ENCODE measurements around the gene CNTROB.
A peak's percentile ranks its signal among the peaks of the same experiment; 100 is the strongest.
"Not testable (repeated sequence)": the region's sequence is repeated elsewhere in the genome, so short reads cannot be mapped to it uniquely, and the experiment has no call there.

Gene CNTROB

DNA sequence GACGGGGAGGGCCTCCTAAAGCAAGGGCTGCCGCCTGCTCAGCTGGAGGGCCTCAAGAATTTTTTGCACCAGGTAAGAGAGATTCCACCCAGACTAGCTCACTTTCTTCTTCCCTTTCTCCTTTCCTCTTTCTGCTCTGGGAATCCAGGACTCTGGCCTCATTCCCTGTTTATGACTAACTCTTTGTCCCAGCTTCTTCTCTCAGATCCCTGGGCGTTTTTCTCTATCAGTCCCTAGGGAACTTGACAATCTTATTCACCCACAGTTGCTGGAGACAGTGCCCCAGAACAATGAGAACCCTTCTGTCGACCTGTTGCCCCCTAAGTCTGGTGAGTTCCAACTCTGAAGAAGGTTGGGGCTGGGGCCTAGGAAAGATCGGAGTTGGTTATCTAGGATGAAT lies 15.6 kb downstream of the CNTROB start:
- TF ChIP-seq, protein P1, sequence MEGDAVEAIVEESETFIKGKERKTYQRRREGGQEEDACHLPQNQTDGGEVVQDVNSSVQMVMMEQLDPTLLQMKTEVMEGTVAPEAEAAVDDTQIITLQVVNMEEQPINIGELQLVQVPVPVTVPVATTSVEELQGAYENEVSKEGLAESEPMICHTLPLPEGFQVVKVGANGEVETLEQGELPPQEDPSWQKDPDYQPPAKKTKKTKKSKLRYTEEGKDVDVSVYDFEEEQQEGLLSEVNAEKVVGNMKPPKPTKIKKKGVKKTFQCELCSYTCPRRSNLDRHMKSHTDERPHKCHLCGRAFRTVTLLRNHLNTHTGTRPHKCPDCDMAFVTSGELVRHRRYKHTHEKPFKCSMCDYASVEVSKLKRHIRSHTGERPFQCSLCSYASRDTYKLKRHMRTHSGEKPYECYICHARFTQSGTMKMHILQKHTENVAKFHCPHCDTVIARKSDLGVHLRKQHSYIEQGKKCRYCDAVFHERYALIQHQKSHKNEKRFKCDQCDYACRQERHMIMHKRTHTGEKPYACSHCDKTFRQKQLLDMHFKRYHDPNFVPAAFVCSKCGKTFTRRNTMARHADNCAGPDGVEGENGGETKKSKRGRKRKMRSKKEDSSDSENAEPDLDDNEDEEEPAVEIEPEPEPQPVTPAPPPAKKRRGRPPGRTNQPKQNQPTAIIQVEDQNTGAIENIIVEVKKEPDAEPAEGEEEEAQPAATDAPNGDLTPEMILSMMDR (conservative IDR thresholded peaks at IDR 0.05; ENCODE audit: low read length): no peak
- H3K4me3 ChIP-seq (ENCODE audit: low read length): no peak overlapping the region
- DNase-seq (ENCODE audit: low read depth): no peak

DNA sequence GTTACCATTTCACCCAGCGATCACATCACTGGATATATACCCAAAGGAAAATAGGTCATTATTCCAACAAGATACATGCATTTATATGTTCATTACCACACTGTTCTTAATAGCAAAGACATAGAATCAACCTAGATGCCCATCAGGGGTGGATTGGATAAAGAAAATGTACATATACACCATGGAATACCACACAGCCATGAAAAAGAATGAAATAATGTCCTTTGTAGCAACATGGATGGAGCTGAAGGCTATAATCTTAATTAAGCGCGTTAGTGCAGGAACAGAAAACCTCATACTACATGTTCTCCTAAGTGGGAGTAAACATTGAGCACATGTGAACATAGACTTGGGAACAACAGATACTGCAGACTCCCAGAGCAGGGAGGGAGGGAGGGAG lies 18.6 kb downstream of the CNTROB start:
- no peak for DNase-seq (ENCODE audit: low read depth)
- H3K4me3 ChIP-seq (ENCODE audit: low read length): no peak overlapping the region
- TF ChIP-seq, protein P1 (conservative IDR thresholded peaks at IDR 0.05; ENCODE audit: low read length): no peak

DNA sequence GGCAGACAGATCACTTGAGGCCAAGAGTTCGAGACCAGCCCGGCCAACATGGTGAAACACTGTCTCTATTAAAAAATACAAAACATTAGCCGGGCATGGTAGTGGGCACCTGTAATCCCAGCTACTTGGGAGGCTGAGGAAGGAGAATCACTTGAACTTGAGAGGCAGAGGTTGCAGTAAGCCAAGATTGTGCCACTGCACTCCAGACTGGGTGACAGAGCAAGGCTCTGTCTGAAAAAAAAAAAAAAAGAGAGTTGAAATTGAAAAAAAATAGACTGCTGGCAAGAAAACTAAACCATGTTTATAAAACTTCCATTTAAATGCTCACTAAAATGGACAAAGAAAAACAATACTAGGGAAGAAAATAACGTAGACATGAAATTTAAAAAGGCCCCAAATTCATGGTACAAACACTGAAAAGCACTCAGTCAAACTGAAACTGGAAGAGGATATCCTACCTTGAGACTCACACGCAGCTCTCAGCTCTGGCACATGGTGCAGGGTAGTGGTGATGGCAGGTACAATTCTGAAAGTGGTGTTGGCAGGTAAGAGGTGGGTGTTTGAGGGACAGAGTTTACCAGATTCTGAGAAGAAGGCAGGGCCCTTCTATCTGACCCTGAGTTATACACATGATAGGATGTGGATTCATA lies 19.3 kb downstream of the CNTROB start:
- TF ChIP-seq, protein P1 (conservative IDR thresholded peaks at IDR 0.05; ENCODE audit: low read length): no peak
- no peak overlapping the region for H3K4me3 ChIP-seq (ENCODE audit: low read length)
- DNase-seq (ENCODE audit: low read depth): no peak

DNA sequence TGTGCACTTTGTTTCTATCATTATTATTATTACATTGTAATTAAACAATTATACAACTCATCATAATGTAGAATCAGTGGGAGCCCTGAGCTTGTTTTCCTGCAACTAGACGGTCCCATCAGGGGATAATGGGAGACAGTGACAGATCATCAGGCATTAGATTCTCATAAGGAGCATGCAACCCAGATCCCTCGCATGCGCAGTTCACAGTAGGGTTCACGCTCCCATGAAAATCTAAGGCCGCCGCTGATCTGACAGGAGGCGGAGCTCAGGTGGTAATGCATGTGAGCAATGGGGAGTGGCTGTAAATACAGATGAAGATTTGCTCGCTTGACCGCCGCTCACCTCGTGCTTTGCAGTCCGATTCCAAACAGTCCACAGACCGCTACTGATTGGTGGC lies 21.3 kb downstream of the CNTROB start:
- not testable (repeated sequence) for H3K4me3 ChIP-seq (ENCODE audit: low read length); DNase-seq (ENCODE audit: low read depth)

DNA sequence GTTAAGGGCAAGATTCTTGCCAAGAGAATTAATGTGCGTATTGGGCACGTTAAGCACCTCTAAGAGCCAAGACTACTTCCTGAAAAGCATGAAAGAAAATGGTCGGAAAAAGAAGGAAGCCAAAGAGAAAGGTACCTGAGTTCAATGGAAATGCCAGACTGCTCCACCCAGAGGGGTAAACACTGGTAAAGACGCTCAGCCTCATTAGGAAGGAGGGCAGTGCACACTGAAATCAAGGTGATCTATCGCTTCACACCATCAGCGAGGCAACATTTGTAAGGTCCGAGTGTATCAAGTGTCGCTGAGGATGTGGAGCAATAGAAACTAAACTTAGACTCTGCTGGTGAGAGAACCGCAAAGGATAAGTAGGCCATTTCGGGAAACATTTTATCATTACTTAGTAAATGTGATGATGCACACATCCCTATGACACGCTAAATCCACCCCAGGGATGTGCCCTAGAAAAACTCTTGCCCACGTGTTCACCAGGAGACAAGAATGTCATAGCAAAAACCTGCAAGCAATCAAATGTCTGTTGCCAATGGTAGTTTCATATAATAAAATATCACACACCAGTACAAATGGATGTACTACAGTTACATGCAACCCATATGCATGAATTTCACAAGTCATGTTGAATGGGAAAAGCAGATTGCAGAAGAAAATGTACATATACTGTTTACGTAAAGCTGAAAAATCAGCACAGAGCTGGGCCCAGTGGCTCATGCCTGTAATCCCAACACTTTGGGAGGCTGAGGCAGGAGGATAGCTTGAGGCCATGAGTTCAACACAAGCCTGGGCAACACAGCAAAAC lies 23.6 kb downstream of the CNTROB start:
- no peak overlapping the region for H3K4me3 ChIP-seq (ENCODE audit: low read length)
- DNase-seq (ENCODE audit: low read depth): peak; percentile 17
- TF ChIP-seq, protein P1 (conservative IDR thresholded peaks at IDR 0.05; ENCODE audit: low read length): no peak

DNA sequence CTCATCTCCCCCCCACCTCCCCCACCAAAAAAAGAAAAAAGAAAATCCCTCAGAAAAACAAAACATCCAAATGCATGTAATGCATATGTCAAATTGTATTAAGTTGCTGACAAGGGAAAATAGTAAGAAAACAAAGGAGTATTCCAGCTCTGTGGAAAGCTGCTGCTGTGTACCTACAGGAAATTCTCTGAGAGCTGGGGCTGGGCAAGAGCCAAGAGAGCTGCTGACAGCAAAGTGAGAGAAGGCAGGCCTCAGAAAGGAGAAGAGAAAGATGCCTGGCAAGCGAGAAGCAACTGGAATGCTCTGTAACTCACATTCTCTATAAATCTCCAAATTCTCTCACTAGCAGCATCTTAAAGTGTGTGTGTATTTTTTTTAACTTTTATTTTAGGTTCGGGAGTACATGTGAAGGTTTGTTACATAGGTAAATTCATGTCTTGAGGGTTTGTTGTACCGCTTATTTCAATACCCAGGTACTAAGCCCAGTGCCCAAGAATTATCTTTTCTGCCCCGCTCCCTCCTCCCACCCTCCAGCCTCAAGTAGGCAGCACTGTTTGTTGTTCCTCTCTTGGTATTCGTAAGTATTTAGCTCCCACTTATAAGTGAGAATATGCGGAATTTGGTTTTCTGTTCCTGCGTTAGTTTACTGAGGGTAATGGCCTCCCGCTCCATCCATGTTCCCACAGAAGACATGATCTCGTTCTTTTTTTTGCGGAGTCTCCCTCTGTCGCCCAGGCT lies 24.4 kb downstream of the CNTROB start:
- peak; percentile 11 for DNase-seq (ENCODE audit: low read depth)
- TF ChIP-seq, protein P1 (conservative IDR thresholded peaks at IDR 0.05; ENCODE audit: low read length): no peak
- H3K4me3 ChIP-seq (ENCODE audit: low read length): no peak overlapping the region

DNA sequence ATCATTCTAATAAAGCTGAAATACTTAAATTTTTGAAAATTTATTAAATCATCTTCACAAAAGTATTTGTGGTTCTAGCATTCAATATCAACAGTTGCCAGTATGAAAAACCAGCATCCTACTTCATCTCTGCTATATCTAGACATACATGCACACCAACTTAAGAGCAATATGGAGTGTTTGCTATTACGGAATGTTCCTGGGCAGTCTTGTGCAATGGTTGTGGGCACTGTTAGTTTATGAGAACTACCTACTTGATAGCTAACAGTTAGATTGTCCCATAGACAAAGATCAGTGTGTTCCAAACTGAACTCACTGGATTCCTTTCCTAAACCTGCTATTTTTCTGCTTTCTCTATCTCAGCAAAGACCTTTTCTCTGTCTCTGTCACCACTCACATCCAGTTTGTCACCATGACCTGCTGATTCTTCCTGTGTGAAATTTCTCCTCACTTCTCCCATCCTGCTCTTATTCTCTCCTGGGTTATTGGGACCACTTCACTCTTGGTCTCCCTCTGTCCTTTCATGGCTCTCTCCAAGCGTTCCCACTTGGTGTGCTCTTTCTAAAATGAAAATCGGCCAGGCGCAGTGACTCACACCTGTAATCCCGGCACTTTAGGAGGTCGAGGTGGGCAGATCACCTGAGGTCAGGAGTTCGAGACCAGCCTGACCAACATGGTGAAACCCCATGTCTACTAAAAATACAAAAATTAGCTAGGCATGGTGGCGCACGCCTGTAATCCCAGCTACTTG lies 27.7 kb downstream of the CNTROB start:
- no peak overlapping the region for H3K4me3 ChIP-seq (ENCODE audit: low read length)
- DNase-seq (ENCODE audit: low read depth): no peak
- TF ChIP-seq, protein P1 (conservative IDR thresholded peaks at IDR 0.05; ENCODE audit: low read length): no peak

Measured in AG10803 (cell line).